GM12892 (cell line): ENCODE measurements around the gene ARMC6.

ENCODE experiments used
- POLR2A ChIP-seq: IDR thresholded peaks from 2 replicates; pipeline ENCODE4 v1.6.1; 2011; ENCODE audit warnings: low read depth, low read length, control low read depth
- POLR2AphosphoS5 ChIP-seq: IDR thresholded peaks from 2 replicates; pipeline ENCODE4 v1.6.1; 2011; ENCODE audit warnings: low read depth, low read length, control low read depth
- TAF1 ChIP-seq: IDR thresholded peaks from 2 replicates; pipeline ENCODE4 v1.6.1; 2011; ENCODE audit warnings: low read depth, mild to moderate bottlenecking, control low read depth, low read length, borderline replicate concordance

GRCh38 chr19:19078801-19079200 lies 45.4 kb downstream of the ARMC6 start:
- TF ChIP-seq POLR2A (no peak), TAF1 (no peak), POLR2AphosphoS5 (no peak)
